Measurements from ENCODE around the gene PAX2.

DNA sequence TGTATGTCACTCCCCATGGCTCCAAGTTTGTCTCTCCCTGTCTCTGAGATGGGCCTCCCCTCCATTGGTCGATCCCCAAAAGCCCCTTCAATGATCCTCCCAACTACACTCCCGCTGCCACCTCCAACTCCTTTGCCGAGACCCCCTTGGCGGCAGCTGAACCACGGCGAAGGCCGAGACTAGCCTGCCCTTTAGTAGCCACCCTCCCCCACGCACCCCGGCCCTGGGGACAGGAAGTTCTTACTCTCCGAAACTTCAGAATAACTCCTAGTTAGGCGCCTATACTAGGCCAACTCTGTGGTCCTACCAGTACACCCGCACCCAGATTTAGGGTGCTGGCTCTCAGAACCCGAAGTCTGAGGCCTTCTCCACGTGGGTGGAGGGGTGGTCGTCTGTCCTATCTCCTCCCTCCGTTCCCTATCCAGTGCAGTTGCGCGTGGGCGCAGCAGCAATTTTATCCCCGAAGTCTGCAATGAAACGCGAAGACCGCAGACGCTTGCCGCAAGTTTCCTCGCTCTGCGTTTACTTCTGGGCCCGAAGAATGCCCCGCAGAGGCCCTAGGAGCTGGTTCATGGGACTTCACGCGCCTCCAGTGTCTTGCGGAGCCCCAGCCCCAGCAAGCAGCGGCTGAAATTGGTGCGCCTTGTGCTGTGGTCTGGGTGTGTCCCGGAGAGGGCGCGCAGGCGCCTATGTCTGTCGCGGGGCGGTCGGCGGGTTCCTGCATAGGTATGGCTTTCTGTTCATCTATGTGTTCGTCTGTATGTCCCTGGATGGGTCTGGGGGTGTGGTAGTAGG, 84.7 kb downstream of the PAX2 start:
- TF ChIP-seq, protein P1, sequence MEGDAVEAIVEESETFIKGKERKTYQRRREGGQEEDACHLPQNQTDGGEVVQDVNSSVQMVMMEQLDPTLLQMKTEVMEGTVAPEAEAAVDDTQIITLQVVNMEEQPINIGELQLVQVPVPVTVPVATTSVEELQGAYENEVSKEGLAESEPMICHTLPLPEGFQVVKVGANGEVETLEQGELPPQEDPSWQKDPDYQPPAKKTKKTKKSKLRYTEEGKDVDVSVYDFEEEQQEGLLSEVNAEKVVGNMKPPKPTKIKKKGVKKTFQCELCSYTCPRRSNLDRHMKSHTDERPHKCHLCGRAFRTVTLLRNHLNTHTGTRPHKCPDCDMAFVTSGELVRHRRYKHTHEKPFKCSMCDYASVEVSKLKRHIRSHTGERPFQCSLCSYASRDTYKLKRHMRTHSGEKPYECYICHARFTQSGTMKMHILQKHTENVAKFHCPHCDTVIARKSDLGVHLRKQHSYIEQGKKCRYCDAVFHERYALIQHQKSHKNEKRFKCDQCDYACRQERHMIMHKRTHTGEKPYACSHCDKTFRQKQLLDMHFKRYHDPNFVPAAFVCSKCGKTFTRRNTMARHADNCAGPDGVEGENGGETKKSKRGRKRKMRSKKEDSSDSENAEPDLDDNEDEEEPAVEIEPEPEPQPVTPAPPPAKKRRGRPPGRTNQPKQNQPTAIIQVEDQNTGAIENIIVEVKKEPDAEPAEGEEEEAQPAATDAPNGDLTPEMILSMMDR (conservative IDR thresholded peaks at IDR 0.05), result no peak
- no peak for TF ChIP-seq EZH2 (IDR thresholded peaks at IDR 0.05; ENCODE audit: low read depth)

All from PC-9 (cell line).